ENCODE results near the gene LRRC19. TPM values are rescaled to one million over a fixed set of nuclear protein-coding genes. Genes with fewer than 3 reads are reported as not detected.
A peak's percentile ranks its signal among the peaks of the same experiment; 100 is the strongest.

Gene LRRC19
- total and polyA plus RNA-seq, 9 donors = 0.05 to 3.8 (median 0.11) TPM; not detected in 1

- Histone ChIP-seq H3K27ac (ENCODE audit: low read length) (no peak overlapping the region), H3K4me3 (ENCODE audit: low read length) (no peak overlapping the region), H3K9me3 (replicated peaks; ENCODE audit: control insufficient read depth, low read depth, low read length) (peaks cover 6% of the 10 kb centered on the region), H3K4me1 (ENCODE audit: control insufficient read depth, insufficient read depth, low read length) (no peaks in the 10 kb centered on the region), H3K27me3 (ENCODE audit: control insufficient read depth, insufficient read depth, low read length) (no peaks in the 10 kb centered on the region), H3K36me3 (ENCODE audit: control insufficient read depth, insufficient read depth, low read length) (peaks cover 8% of the 10 kb centered on the region)
- no CpG with 5 or more reads among the region's 7 CpGs for WGBS (ENCODE audit: insufficient coverage)
- peak; percentile 7 for DNase-seq
These were observed 23.7 kb upstream of the LRRC19 start for GRCh38 chr9:27029186-27029585.

DNA sequence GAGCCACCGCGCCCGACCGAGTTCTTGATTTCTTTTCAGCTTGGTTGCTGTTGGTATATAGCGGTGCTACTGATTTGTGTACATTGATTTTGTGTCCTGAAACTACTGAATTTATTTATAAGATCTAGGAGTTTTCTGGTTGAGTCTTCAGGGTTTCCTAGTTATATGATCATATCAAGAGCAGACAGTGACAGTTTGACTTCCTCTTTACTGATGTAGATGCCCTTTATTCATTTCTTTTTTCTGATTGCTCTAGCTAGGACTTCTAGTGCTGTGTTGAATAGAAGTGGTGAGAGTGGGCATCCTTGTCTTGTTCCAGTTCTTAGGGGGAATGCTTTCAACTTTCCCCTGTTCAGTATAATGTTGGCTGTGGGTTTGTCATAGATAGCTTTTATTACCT is 17.4 kb upstream of the LRRC19 start:
- H3K36me3 ChIP-seq (ENCODE audit: control insufficient read depth, insufficient read depth, low read length) = peaks cover 17% of the 10 kb centered on the region
- no peak overlapping the region for H3K4me3 ChIP-seq (ENCODE audit: low read length)
- DNase-seq = no peak
- WGBS (ENCODE audit: insufficient coverage) = no CpG with 5 or more reads among the region's 5 CpGs
- no peak overlapping the region for H3K27ac ChIP-seq (ENCODE audit: low read length)
- H3K4me1 ChIP-seq (ENCODE audit: control insufficient read depth, insufficient read depth, low read length) = no peaks in the 10 kb centered on the region
- peaks cover 6% of the 10 kb centered on the region for H3K9me3 ChIP-seq (replicated peaks; ENCODE audit: control insufficient read depth, low read depth, low read length)
- H3K27me3 ChIP-seq (ENCODE audit: control insufficient read depth, insufficient read depth, low read length) = no peaks in the 10 kb centered on the region

DNA sequence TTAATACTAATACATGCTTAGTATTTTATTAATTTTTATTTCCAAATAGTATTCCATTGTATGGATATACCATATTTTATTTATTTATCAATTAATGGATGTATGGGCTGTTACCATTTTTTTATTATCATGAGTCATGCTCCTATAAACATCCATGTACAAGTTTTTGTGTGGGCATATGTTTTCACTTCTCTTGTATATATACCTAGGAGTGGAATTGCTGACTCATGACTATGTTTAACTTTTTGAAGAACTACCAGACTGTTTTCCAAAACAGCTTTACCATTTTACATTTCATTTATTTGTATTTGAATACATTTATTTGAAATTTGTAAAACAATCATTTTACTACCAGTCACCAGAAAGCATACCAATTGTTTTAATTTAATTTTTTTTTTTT is 14.1 kb upstream of the LRRC19 start:
- no peak overlapping the region for H3K4me3 ChIP-seq (ENCODE audit: low read length)
- no peak overlapping the region for H3K27ac ChIP-seq (ENCODE audit: low read length)
- no peaks in the 10 kb centered on the region for H3K4me1 ChIP-seq (ENCODE audit: control insufficient read depth, insufficient read depth, low read length)
- H3K27me3 ChIP-seq (ENCODE audit: control insufficient read depth, insufficient read depth, low read length) = no peaks in the 10 kb centered on the region
- H3K9me3 ChIP-seq (replicated peaks; ENCODE audit: control insufficient read depth, low read depth, low read length) = peaks cover 4% of the 10 kb centered on the region
- no peak for DNase-seq
- H3K36me3 ChIP-seq (ENCODE audit: control insufficient read depth, insufficient read depth, low read length) = peaks cover 22% of the 10 kb centered on the region

DNA sequence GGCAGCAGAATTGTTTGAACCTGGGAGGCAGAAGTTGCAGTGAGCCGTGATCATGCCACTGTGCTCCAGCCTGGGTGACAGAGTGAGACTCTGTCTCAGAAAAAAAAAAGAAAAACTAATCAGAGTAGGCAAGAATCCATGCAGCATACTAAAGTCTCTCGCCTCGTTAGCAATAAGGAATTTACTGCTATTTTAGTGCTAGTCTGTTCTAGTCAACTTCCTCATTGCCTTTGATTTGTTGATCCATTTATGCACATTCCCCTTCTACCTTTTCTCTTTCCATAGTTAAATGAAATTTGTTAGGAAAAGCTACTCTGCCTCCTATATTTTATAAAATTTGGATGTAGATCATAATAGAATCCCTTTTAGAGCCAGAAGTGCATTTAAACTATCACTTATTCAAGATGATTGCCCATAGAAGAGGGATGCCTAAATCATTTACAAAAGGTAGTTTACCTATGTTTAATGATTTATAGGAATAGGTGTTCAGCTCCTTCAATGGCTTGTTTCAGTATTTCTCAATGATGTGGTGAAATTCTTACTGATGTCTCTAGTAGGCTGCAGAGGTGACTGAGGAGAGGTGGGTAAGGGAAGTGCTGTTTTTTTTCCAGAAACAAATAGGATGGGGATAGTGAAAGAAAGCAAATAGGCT is 1.9 kb downstream of the LRRC19 start:
- no peak overlapping the region for H3K27ac ChIP-seq (ENCODE audit: low read length)
- no peaks in the 10 kb centered on the region for H3K9me3 ChIP-seq (replicated peaks; ENCODE audit: control insufficient read depth, low read depth, low read length)
- no peaks in the 10 kb centered on the region for H3K4me1 ChIP-seq (ENCODE audit: control insufficient read depth, insufficient read depth, low read length)
- WGBS (ENCODE audit: insufficient coverage) = no CpG with 5 or more reads among the region's 3 CpGs
- no peaks in the 10 kb centered on the region for H3K27me3 ChIP-seq (ENCODE audit: control insufficient read depth, insufficient read depth, low read length)
- no peak overlapping the region for H3K4me3 ChIP-seq (ENCODE audit: low read length)
- no peaks in the 10 kb centered on the region for H3K36me3 ChIP-seq (ENCODE audit: control insufficient read depth, insufficient read depth, low read length)
- no peak for DNase-seq

DNA sequence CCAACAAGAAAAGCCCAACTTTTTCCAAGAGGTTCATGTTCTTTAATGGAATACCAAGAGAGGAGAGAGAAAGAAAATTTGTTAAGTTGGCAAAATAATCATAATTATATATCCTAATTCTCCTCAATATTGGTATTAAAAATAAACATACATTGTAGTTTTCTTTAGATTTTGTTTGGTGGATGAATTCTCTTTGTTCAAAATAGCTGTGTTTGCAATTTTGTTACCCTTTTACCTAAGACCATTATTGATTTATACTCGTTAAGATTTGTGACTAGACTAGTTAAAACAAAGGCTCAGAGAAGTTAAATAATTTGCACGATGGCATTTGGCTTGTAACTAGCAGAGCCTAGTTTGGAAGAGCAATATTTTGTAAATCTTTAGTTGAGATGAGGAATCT is 9.7 kb downstream of the LRRC19 start:
- Histone ChIP-seq H3K9me3 (replicated peaks; ENCODE audit: control insufficient read depth, low read depth, low read length) (no peaks in the 10 kb centered on the region), H3K27me3 (ENCODE audit: control insufficient read depth, insufficient read depth, low read length) (no peaks in the 10 kb centered on the region), H3K27ac (ENCODE audit: low read length) (no peak overlapping the region), H3K4me1 (ENCODE audit: control insufficient read depth, insufficient read depth, low read length) (no peaks in the 10 kb centered on the region), H3K36me3 (ENCODE audit: control insufficient read depth, insufficient read depth, low read length) (peaks cover 2% of the 10 kb centered on the region), H3K4me3 (ENCODE audit: low read length) (no peak overlapping the region)
- DNase-seq = no peak
- no CpG with 5 or more reads among the region's 2 CpGs for WGBS (ENCODE audit: insufficient coverage)

DNA sequence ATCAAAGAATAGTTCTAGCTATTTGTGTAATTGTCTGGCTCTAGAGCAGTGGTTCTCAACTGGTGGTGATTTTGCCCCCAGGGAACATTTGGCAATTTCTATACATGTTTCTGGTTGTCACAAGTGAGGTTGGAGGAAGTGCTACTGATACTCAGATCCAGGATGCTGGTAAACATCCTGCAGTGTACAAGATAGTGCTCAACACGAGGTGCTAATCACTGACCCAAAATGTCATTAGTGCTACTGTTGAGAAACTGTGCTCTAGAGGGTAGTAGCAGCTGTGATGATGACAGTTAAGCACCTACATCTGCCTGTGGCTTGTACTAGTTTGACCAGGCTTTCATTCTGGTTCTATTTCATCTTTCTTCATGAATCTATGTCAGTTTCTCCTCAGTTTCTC is 22.1 kb downstream of the LRRC19 start:
- WGBS (ENCODE audit: insufficient coverage) = no CpG with 5 or more reads among the region's 1 CpG
- H3K4me1 ChIP-seq (ENCODE audit: control insufficient read depth, insufficient read depth, low read length) = no peaks in the 10 kb centered on the region
- no peak overlapping the region for H3K27ac ChIP-seq (ENCODE audit: low read length)
- peaks cover 9% of the 10 kb centered on the region for H3K36me3 ChIP-seq (ENCODE audit: control insufficient read depth, insufficient read depth, low read length)
- DNase-seq = no peak
- H3K27me3 ChIP-seq (ENCODE audit: control insufficient read depth, insufficient read depth, low read length) = no peaks in the 10 kb centered on the region
- no peaks in the 10 kb centered on the region for H3K9me3 ChIP-seq (replicated peaks; ENCODE audit: control insufficient read depth, low read depth, low read length)
- H3K4me3 ChIP-seq (ENCODE audit: low read length) = no peak overlapping the region

GRCh38 chr9:26975728-26976707 is 29.5 kb downstream of the LRRC19 start:
- H3K27me3 ChIP-seq (ENCODE audit: control insufficient read depth, insufficient read depth, low read length) = no peaks in the 10 kb centered on the region
- no peak overlapping the region for H3K4me3 ChIP-seq (ENCODE audit: low read length)
- no peak overlapping the region for H3K27ac ChIP-seq (ENCODE audit: low read length)
- H3K4me1 ChIP-seq (ENCODE audit: control insufficient read depth, insufficient read depth, low read length) = no peaks in the 10 kb centered on the region
- DNase-seq = peak; percentile 42
- WGBS (ENCODE audit: insufficient coverage) = 89% methylated on average over 10 of the region's 18 CpGs
- H3K36me3 ChIP-seq (ENCODE audit: control insufficient read depth, insufficient read depth, low read length) = peaks cover 4% of the 10 kb centered on the region
- H3K9me3 ChIP-seq (replicated peaks; ENCODE audit: control insufficient read depth, low read depth, low read length) = no peaks in the 10 kb centered on the region

- no peak for DNase-seq
- H3K4me3 ChIP-seq (ENCODE audit: low read length) = no peak overlapping the region
- H3K4me1 ChIP-seq (ENCODE audit: control insufficient read depth, insufficient read depth, low read length) = no peaks in the 10 kb centered on the region
- 81% methylated on average over 3 of the region's 4 CpGs for WGBS (ENCODE audit: insufficient coverage)
- no peaks in the 10 kb centered on the region for H3K9me3 ChIP-seq (replicated peaks; ENCODE audit: control insufficient read depth, low read depth, low read length)
- no peak overlapping the region for H3K27ac ChIP-seq (ENCODE audit: low read length)
- no peaks in the 10 kb centered on the region for H3K27me3 ChIP-seq (ENCODE audit: control insufficient read depth, insufficient read depth, low read length)
- H3K36me3 ChIP-seq (ENCODE audit: control insufficient read depth, insufficient read depth, low read length) = peaks cover 4% of the 10 kb centered on the region
These were observed 30.5 kb downstream of the LRRC19 start for GRCh38 chr9:26974927-26975326.

DNA sequence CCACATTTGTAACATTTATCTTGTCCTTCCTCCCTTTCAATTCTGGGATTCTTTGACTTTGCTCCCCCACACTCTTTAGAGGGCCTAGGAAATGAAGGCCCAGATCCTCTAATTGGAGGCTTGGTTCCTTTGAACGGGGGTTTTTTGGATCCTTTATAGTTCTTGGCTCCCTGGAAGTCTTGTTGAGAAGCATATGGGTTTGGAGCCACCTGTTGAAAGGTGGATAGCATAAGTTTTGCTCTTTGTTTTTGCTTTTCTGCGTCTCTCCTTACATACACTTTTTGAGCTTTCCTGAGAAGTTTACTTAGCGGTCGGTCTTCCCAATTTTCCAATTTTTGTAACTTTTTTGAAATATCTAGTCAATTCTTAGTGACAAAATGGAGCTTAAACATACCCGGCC is 31.5 kb downstream of the LRRC19 start:
- no peaks in the 10 kb centered on the region for H3K27me3 ChIP-seq (ENCODE audit: control insufficient read depth, insufficient read depth, low read length)
- no peaks in the 10 kb centered on the region for H3K9me3 ChIP-seq (replicated peaks; ENCODE audit: control insufficient read depth, low read depth, low read length)
- no peak overlapping the region for H3K4me3 ChIP-seq (ENCODE audit: low read length)
- peaks cover 4% of the 10 kb centered on the region for H3K36me3 ChIP-seq (ENCODE audit: control insufficient read depth, insufficient read depth, low read length)
- no peak for DNase-seq
- no peak overlapping the region for H3K27ac ChIP-seq (ENCODE audit: low read length)
- WGBS (ENCODE audit: insufficient coverage) = no CpG with 5 or more reads among the region's 5 CpGs
- no peaks in the 10 kb centered on the region for H3K4me1 ChIP-seq (ENCODE audit: control insufficient read depth, insufficient read depth, low read length)

DNA sequence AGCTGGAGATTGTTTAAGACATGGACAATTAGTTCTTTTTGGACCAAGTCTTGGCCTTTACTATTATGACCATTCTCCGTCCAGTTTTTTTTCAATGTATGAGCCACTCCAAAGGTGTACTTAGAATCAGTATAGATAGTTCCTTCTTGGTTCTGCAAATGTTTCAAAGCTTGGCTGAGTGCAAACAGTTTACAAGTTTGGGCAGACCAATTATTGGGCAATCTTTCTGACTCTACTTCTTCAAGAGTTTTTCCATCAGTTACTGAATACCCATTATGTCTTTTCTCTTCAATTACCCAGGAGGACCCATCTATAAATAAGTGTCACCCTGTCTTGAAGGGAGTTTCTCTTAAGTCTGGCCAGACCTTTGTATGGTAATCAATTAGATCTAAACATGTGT is 33.8 kb downstream of the LRRC19 start:
- H3K36me3 ChIP-seq (ENCODE audit: control insufficient read depth, insufficient read depth, low read length) = peaks cover 4% of the 10 kb centered on the region
- WGBS (ENCODE audit: insufficient coverage) = no CpG with 5 or more reads among the region's 1 CpG
- H3K9me3 ChIP-seq (replicated peaks; ENCODE audit: control insufficient read depth, low read depth, low read length) = no peaks in the 10 kb centered on the region
- no peak overlapping the region for H3K27ac ChIP-seq (ENCODE audit: low read length)
- no peak overlapping the region for H3K4me3 ChIP-seq (ENCODE audit: low read length)
- no peaks in the 10 kb centered on the region for H3K4me1 ChIP-seq (ENCODE audit: control insufficient read depth, insufficient read depth, low read length)
- no peaks in the 10 kb centered on the region for H3K27me3 ChIP-seq (ENCODE audit: control insufficient read depth, insufficient read depth, low read length)
- DNase-seq = no peak

Data from muscle of leg (tissue), 11 donors.